MG63 (cell line): ENCODE results near the gene GALNT7. TPM values are rescaled to one million over a fixed set of nuclear protein-coding genes. Genes with fewer than 3 reads are reported as not detected.

Experiments
- DNase-seq: peaks from one replicate; pipeline ENCODE4 v3.0.0-alpha.2; 2020
- H3K27me3 ChIP-seq: fragments of 250-450 bp; sonication (Bioruptor Pico); 2 replicates; pipeline ENCODE4 v1.5.1; 2020; ENCODE audit warnings: mild to moderate bottlenecking, moderate library complexity
- H3K36me3 ChIP-seq: fragments of 250-450 bp; sonication (Bioruptor Pico); 2 replicates; pipeline ENCODE4 v1.5.1; 2020; ENCODE audit warnings: mild to moderate bottlenecking, moderate library complexity
- H3K4me3 ChIP-seq: fragments of 250-450 bp; sonication (Bioruptor Pico); 2 replicates; pipeline ENCODE4 v1.5.1; 2020; ENCODE audit warnings: mild to moderate bottlenecking, moderate library complexity
- H3K9me3 ChIP-seq: fragments of 250-450 bp; sonication (Bioruptor Pico); 2 replicates; pipeline ENCODE4 v1.5.1; 2020; ENCODE audit warnings: mild to moderate bottlenecking, moderate library complexity
- total RNA-seq: library from RNA; depleted of rRNA; stranded (reverse); fragments of >200 nt; shearing (Covaris generic); gene quantifications from 2 replicates; pipeline ENCODE4 v1.2.3, GENCODE V29; 2014; ENCODE audit warnings: low replicate concordance; rRNA removed

GALNT7 gene
- total RNA-seq, 1 experiment from 2014 or later: 22.6 TPM

GRCh38 chr4:173360587-173361221, 192.1 kb downstream of the GALNT7 start:
- DNase-seq: no peak
- no peaks in the 10 kb centered on the region for H3K36me3 ChIP-seq
- no peaks in the 10 kb centered on the region; the same call in 1 of the 2 replicates for H3K9me3 ChIP-seq
- H3K27me3 ChIP-seq: no peaks in the 10 kb centered on the region
- no peak overlapping the region for H3K4me3 ChIP-seq

GRCh38 chr4:173362666-173363065, 194.1 kb downstream of the GALNT7 start:
- Histone ChIP-seq H3K9me3 (no peaks in the 10 kb centered on the region; the same call in 1 of the 2 replicates), H3K36me3 (no peaks in the 10 kb centered on the region), H3K27me3 (no peaks in the 10 kb centered on the region), H3K4me3 (no peak overlapping the region)
- DNase-seq: no peak

GRCh38 chr4:173365359-173365996, 196.9 kb downstream of the GALNT7 start:
- H3K27me3 ChIP-seq: no peaks in the 10 kb centered on the region
- no peak overlapping the region for H3K4me3 ChIP-seq
- H3K9me3 ChIP-seq: no peaks in the 10 kb centered on the region
- DNase-seq: no peak
- no peaks in the 10 kb centered on the region for H3K36me3 ChIP-seq

GRCh38 chr4:173367285-173367684, 198.7 kb downstream of the GALNT7 start:
- H3K36me3 ChIP-seq: no peaks in the 10 kb centered on the region
- H3K27me3 ChIP-seq: no peaks in the 10 kb centered on the region
- H3K4me3 ChIP-seq: no peak overlapping the region
- no peaks in the 10 kb centered on the region for H3K9me3 ChIP-seq
- no peak for DNase-seq

- peak; percentile 13 for DNase-seq
Observed at GRCh38 chr4:173367946-173368345, 199.3 kb downstream of the GALNT7 start.

GRCh38 chr4:173370130-173370476, 201.5 kb downstream of the GALNT7 start:
- H3K27me3 ChIP-seq: no peaks in the 10 kb centered on the region
- peak overlapping the region; percentile 89 for H3K4me3 ChIP-seq
- peak; percentile 52 for DNase-seq
- H3K36me3 ChIP-seq: peaks cover 14% of the 10 kb centered on the region
- H3K9me3 ChIP-seq: no peaks in the 10 kb centered on the region

More at GRCh38 chr4:173367946-173368345, 199.3 kb downstream of the GALNT7 start:
- no peak overlapping the region; the same call in 1 of the 2 replicates for H3K4me3 ChIP-seq
- no peaks in the 10 kb centered on the region for H3K36me3 ChIP-seq
- no peaks in the 10 kb centered on the region for H3K27me3 ChIP-seq
- no peaks in the 10 kb centered on the region for H3K9me3 ChIP-seq

- H3K36me3 ChIP-seq: peaks cover 15% of the 10 kb centered on the region
- no peaks in the 10 kb centered on the region for H3K9me3 ChIP-seq
- DNase-seq: peak; percentile 98
Observed at GRCh38 chr4:173370477-173371291, 202.1 kb downstream of the GALNT7 start, which contains the start of gene SAP30. Gene SAP30 (plus strand): TSS chr4:173370954. CDS start chr4:173371183, 229 bp downstream.

GRCh38 chr4:173371292-173372192, 202.9 kb downstream of the GALNT7 start:
- H3K36me3 ChIP-seq: peaks cover 21% of the 10 kb centered on the region
- H3K9me3 ChIP-seq: no peaks in the 10 kb centered on the region
- H3K27me3 ChIP-seq: no peaks in the 10 kb centered on the region
- peak; percentile 81 for DNase-seq
- H3K4me3 ChIP-seq: peak overlapping the region; percentile 89

More at GRCh38 chr4:173370477-173371291, 202.1 kb downstream of the GALNT7 start, which contains the start of gene SAP30:
- Histone ChIP-seq H3K4me3 (peak within 1 kb of the TSS; percentile 89), H3K27me3 (no peaks in the 10 kb centered on the region)

Other genes with a start within 250 kb of the GALNT7 start
- 244 and 477 TPM in 2 replicates for gene HMGB2, start 165.5 kb downstream of the GALNT7 start, total RNA-seq
- 47.2 and 62.0 TPM in 2 replicates for gene SAP30, start 202.1 kb downstream of the GALNT7 start, total RNA-seq
- 0.26 TPM in 1 of 2 replicates, not detected in the other for gene SCRG1, start 230.3 kb downstream of the GALNT7 start, total RNA-seq